CD14-positive monocyte (primary cell): ENCODE data around the gene DHX9. TPM values are rescaled to one million over a fixed set of nuclear protein-coding genes. Genes with fewer than 3 reads are reported as not detected.

ENCODE experiments used
- DNase-seq, 3 donors: peaks; one replicate each; pipeline ENCODE4 v3.0.0-alpha.2; 2011 to 2022
- H2AFZ ChIP-seq: 2 replicates; pipeline ENCODE4 v1.6.0; 2012; ENCODE audit warnings: mild to moderate bottlenecking, low read depth, low read length, inconsistent platforms; ENCODE audit not compliant: insufficient read depth, poor library complexity, severe bottlenecking
- H3K27ac ChIP-seq, 2 donors: 1 replicate in 1 of 2; 2 replicates in 1 of 2; pipeline ENCODE4 v1.5.1; 2012 to 2013; ENCODE audit warnings: low read length in 2 of 2, control low read depth in 1 of 2, inconsistent platforms in 1 of 2, low read depth in 1 of 2, mild to moderate bottlenecking in 1 of 2
- H3K27me3 ChIP-seq, 2 donors: one replicate each; pipeline versions ENCODE4 v1.6.0 to v1.6.1; 2011 to 2013; ENCODE audit warnings: low read length in 2 of 2; ENCODE audit not compliant: control insufficient read depth in 2 of 2, insufficient read depth in 2 of 2
- H3K36me3 ChIP-seq, 2 donors: replicated peaks in 1 of 2; 1 replicate in 1 of 2; 2 replicates in 1 of 2; pipeline versions ENCODE4 v1.5.1 to v1.6.1; 2012 to 2013; ENCODE audit warnings: low read length in 2 of 2, control low read depth in 1 of 2, inconsistent platforms in 1 of 2, mild to moderate bottlenecking in 1 of 2; ENCODE audit not compliant: insufficient read depth in 2 of 2, control insufficient read depth in 1 of 2
- H3K4me1 ChIP-seq, 2 donors: 1 replicate in 1 of 2; 2 replicates in 1 of 2; pipeline versions ENCODE4 v1.5.1 to v1.6.1; 2012 to 2013; ENCODE audit warnings: low read length in 2 of 2, control low read depth in 1 of 2, inconsistent platforms in 1 of 2, mild to moderate bottlenecking in 1 of 2, moderate library complexity in 1 of 2; ENCODE audit not compliant: insufficient read depth in 2 of 2, control insufficient read depth in 1 of 2
- H3K4me2 ChIP-seq: replicated peaks from 2 replicates; pipeline ENCODE3; 2012; ENCODE audit warnings: low read length, moderate library complexity, mild to moderate bottlenecking; ENCODE audit not compliant: poor library complexity, severe bottlenecking; ENCODE audit errors: extremely low read depth
- H3K4me3 ChIP-seq, 3 experiments: fragments of 200-600 bp in 1 of 3; sonication (generic) in 1 of 3; replicated peaks in 1 of 3; 1 replicate in 2 of 3; 2 replicates in 1 of 3; pipeline ENCODE4 v1.5.1; 2011 to 2013; ENCODE audit warnings: low read length in 3 of 3, mild to moderate bottlenecking in 3 of 3, control low read depth in 2 of 3, low read depth in 2 of 3, inconsistent platforms in 1 of 3, moderate library complexity in 1 of 3
- H3K79me2 ChIP-seq: 2 replicates; pipeline ENCODE4 v1.6.0; 2012; ENCODE audit warnings: mild to moderate bottlenecking, control low read depth, inconsistent platforms, low read length, moderate library complexity; ENCODE audit not compliant: insufficient read depth
- H3K9ac ChIP-seq: 2 replicates; pipeline ENCODE4 v1.6.0; 2017; ENCODE audit warnings: low read length, mild to moderate bottlenecking; ENCODE audit not compliant: insufficient read depth, poor library complexity, severe bottlenecking
- H3K9me3 ChIP-seq, 2 donors: replicated peaks in 1 of 2; 1 replicate in 1 of 2; 2 replicates in 1 of 2; pipeline versions ENCODE4 v1.5.1 to v1.6.1; 2012 to 2013; ENCODE audit warnings: low read length in 2 of 2, control low read depth in 1 of 2; ENCODE audit not compliant: control insufficient read depth in 1 of 2, insufficient read depth in 1 of 2
- H4K20me1 ChIP-seq: 2 replicates; pipeline ENCODE4 v1.6.0; 2012; ENCODE audit warnings: mild to moderate bottlenecking, low read length, control low read depth, moderate library complexity; ENCODE audit not compliant: insufficient read depth
- H3K27ac Mint-ChIP-seq, 7 donors: one replicate each; pipeline ENCODE4 v1.8.0; 2020; ENCODE audit warnings: mild to moderate bottlenecking in 7 of 7, mixed read lengths in 7 of 7, moderate library complexity in 6 of 7, inconsistent platforms in 2 of 7
- H3K27me3 Mint-ChIP-seq, 3 donors: one replicate each; pipeline ENCODE4 v1.8.0; 2021 to 2022; ENCODE audit warnings: low read depth in 3 of 3, mild to moderate bottlenecking in 3 of 3, mixed read lengths in 3 of 3, moderate library complexity in 3 of 3, inconsistent platforms in 1 of 3
- H3K36me3 Mint-ChIP-seq, 2 donors: one replicate each; pipeline ENCODE4 v1.8.0; 2020; ENCODE audit warnings: mixed read lengths in 2 of 2, inconsistent platforms in 1 of 2, mild to moderate bottlenecking in 1 of 2
- H3K4me1 Mint-ChIP-seq: one replicate; pipeline ENCODE4 v1.8.0; 2020; ENCODE audit warnings: mild to moderate bottlenecking, mixed read lengths
- H3K4me3 Mint-ChIP-seq, 2 donors: one replicate each; pipeline ENCODE4 v1.8.0; 2020; ENCODE audit warnings: mild to moderate bottlenecking in 2 of 2, mixed read lengths in 2 of 2, moderate library complexity in 1 of 2
- H3K9me3 Mint-ChIP-seq, 7 donors: one replicate each; pipeline ENCODE4 v1.8.0; 2020 to 2022; ENCODE audit warnings: mixed read lengths in 7 of 7, mild to moderate bottlenecking in 6 of 7, moderate library complexity in 6 of 7, inconsistent platforms in 2 of 7
- CTCF ChIP-seq: fragments of 200-600 bp; IDR thresholded peaks from one replicate; pipeline ENCODE4 v1.8.0; 2022; ENCODE audit warnings: antibody characterized with exemption, mild to moderate bottlenecking
- WGBS: methylation state at CpG from one replicate; pipeline ENCODE4 v1.1.5; 2013; ENCODE audit warnings: missing lambda C conversion rate; ENCODE audit not compliant: insufficient coverage; 5-methylcytosine and 5-hydroxymethylcytosine counted together
- intact Hi-C, 2 donors: fragments of 100-400 bp; cut with micrococcal nuclease; formaldehyde crosslinking; loops; one replicate each; pipeline versions ENCODE4 v1.15.0 to v1.15.1; 2023
- polyA plus RNA-seq, 3 donors: library from polyadenylated mRNA; depleted of rRNA in 1 of 3; unstranded in 2 of 3; stranded (reverse) in 1 of 3; fragments of 300-500 nt in 2 of 3; fragments of >200 nt in 1 of 3; fragmentation: Illumina TruSeq in 2 of 3; gene quantifications; 1 replicate in 2 of 3; 2 replicates in 1 of 3; pipeline ENCODE4 v1.2.3, GENCODE V29; 2012 to 2021

DHX9 gene
- polyA plus RNA-seq, 3 donors, result 57.9 to 71.5 (median 58.5) TPM

- no peaks in the 10 kb centered on the region for H3K79me2 ChIP-seq
- Mint-ChIP-seq H3K4me3 (no peak overlapping the region), H3K36me3 (peaks cover 92 to 97% of the 10 kb centered on the region in 2 donors)
Measured at GRCh38 chr1:182862827-182863226, 23.7 kb downstream of the DHX9 start.

GRCh38 chr1:182863940-182864339 lies 24.8 kb downstream of the DHX9 start:
- no peak overlapping the region for H3K4me3 ChIP-seq
- Mint-ChIP-seq H3K27me3 (no peaks in the 10 kb centered on the region), H3K4me1 (no peaks in the 10 kb centered on the region), H3K27ac (peak overlapping the region in 1 of 7 donors; percentile 79), H3K36me3 (peaks cover 90 to 97% of the 10 kb centered on the region in 2 donors), H3K4me3 (no peak overlapping the region), H3K9me3 (no peaks in the 10 kb centered on the region)
- no peaks in the 10 kb centered on the region for H3K79me2 ChIP-seq
- H3K36me3 ChIP-seq, result peaks cover 100% of the 10 kb centered on the region in 2 donors
- no peak overlapping the region for H3K4me2 ChIP-seq
- no CpG with 5 or more reads among the region's 5 CpGs for WGBS
- DNase-seq, result no peak
- H3K9ac ChIP-seq, result no peak overlapping the region
- H2AFZ ChIP-seq, result no peak overlapping the region
- H3K27ac ChIP-seq, result no peak overlapping the region
- H3K9me3 ChIP-seq, result no peaks in the 10 kb centered on the region
- H4K20me1 ChIP-seq, result peaks cover 81% of the 10 kb centered on the region
- intact Hi-C loops, result loop anchor here in 1 of 2 donors (10.0 kb wide), 1 partner anchor 1861 kb away; no protein-coding TSS in a partner anchor
- no peaks in the 10 kb centered on the region for H3K27me3 ChIP-seq
- H3K4me1 ChIP-seq, result no peaks in the 10 kb centered on the region
- TF ChIP-seq CTCF, result no peak

More at GRCh38 chr1:182862827-182863226, 23.7 kb downstream of the DHX9 start:
- H3K9ac ChIP-seq, result no peak overlapping the region
- peaks cover 100% of the 10 kb centered on the region in 2 donors for H3K36me3 ChIP-seq
- no peak overlapping the region for H3K4me3 ChIP-seq
- H3K4me1 Mint-ChIP-seq, result no peaks in the 10 kb centered on the region
- H3K27ac ChIP-seq, result peak overlapping the region in 1 of 2 donors; percentile 8
- no peak for TF ChIP-seq CTCF
- H3K9me3 ChIP-seq, result no peaks in the 10 kb centered on the region
- no peaks in the 10 kb centered on the region for H3K4me1 ChIP-seq
- WGBS, result no CpG with 5 or more reads among the region's 1 CpG
- H3K4me2 ChIP-seq, result no peak overlapping the region
- no peak for DNase-seq
- intact Hi-C loops, result loop anchor here in 1 of 2 donors (10.0 kb wide), 1 partner anchor 1862 kb away; no protein-coding TSS in a partner anchor
- H3K27ac Mint-ChIP-seq, result no peak overlapping the region
- peaks cover 82% of the 10 kb centered on the region for H4K20me1 ChIP-seq
- no peaks in the 10 kb centered on the region for H3K9me3 Mint-ChIP-seq
- no peak overlapping the region for H2AFZ ChIP-seq
- H3K27me3 Mint-ChIP-seq, result no peaks in the 10 kb centered on the region
- H3K27me3 ChIP-seq, result no peaks in the 10 kb centered on the region
